H1 (cell line): ENCODE results near the gene PITPNB. TPM values are rescaled to one million over a fixed set of nuclear protein-coding genes. Genes with fewer than 3 reads are reported as not detected.

Experiments used
- CTCF ChIA-PET: fragments of 300-600 bp; sonication (Branson Sonifier 250); formaldehyde crosslinking; loops from one replicate; lab custom pipeline; 2021; ENCODE audit not compliant: partially characterized antibody; lab: Charles Lee
- POLR2A ChIA-PET: fragments of 300-600 bp; sonication (Branson Sonifier 250); formaldehyde crosslinking; loops from one replicate; lab custom pipeline; 2021; ENCODE audit warnings: inconsistent platforms; ENCODE audit not compliant: partially characterized antibody; lab: Charles Lee
- DNase-seq, 2 experiments: peaks; one replicate each; pipeline versions ENCODE4 v3.0.0 to v3.0.0-alpha.2; 2010 to 2022; ENCODE audit warnings: low spot score in 2 of 2, low read depth in 1 of 2, mixed read lengths in 1 of 2
- FAIRE-seq: peaks from 2 replicates; lab custom pipeline; 2011; peaks lifted over from hg19 to GRCh38; lab: Jason Lieb, UNC
- H2AFZ ChIP-seq: 2 replicates; pipeline ENCODE4 v1.8.1; 2012; ENCODE audit warnings: low read length, inconsistent platforms
- H2AK5ac ChIP-seq: 2 replicates; pipeline ENCODE4 v1.6.1; 2013; ENCODE audit warnings: low read depth, low read length
- H2BK120ac ChIP-seq: replicated peaks from 2 replicates; pipeline ENCODE3; 2013; ENCODE audit warnings: low read depth, low read length, inconsistent platforms
- H2BK12ac ChIP-seq: 2 replicates; pipeline ENCODE4 v1.6.1; 2013; ENCODE audit warnings: low read depth, low read length
- H2BK15ac ChIP-seq: 2 replicates; pipeline ENCODE4 v1.6.1; 2013; ENCODE audit warnings: low read length
- H2BK20ac ChIP-seq: 2 replicates; pipeline ENCODE4 v1.6.1; 2013; ENCODE audit warnings: low read length
- H2BK5ac ChIP-seq: 2 replicates; pipeline ENCODE4 v1.6.1; 2013; ENCODE audit warnings: low read depth, low read length
- H3K14ac ChIP-seq: 2 replicates; pipeline ENCODE4 v1.6.1; 2013; ENCODE audit warnings: inconsistent platforms; ENCODE audit not compliant: insufficient read length
- H3K18ac ChIP-seq: 2 replicates; pipeline ENCODE4 v1.6.1; 2013; ENCODE audit warnings: low read length; ENCODE audit errors: extremely low read depth
- H3K23ac ChIP-seq: 2 replicates; pipeline ENCODE4 v1.6.1; 2013; ENCODE audit warnings: inconsistent platforms; ENCODE audit not compliant: insufficient read length
- H3K23me2 ChIP-seq: 2 replicates; pipeline ENCODE4 v1.6.1; 2013; ENCODE audit warnings: low read depth, low read length
- H3K27ac ChIP-seq: 2 replicates; pipeline ENCODE4 v1.6.1; 2011; ENCODE audit warnings: low read depth, low read length, inconsistent platforms
- H3K27me3 ChIP-seq, 4 experiments: replicated peaks in 1 of 4; 1 replicate in 1 of 4; 2 replicates in 3 of 4; pipeline versions ENCODE4 v1.6.1 to v1.8.1; 2011 to 2013; ENCODE audit warnings: low read length in 3 of 4, mild to moderate bottlenecking in 3 of 4, inconsistent platforms in 2 of 4, mixed read lengths in 2 of 4, moderate library complexity in 1 of 4; ENCODE audit not compliant: control insufficient read depth in 3 of 4, insufficient read depth in 3 of 4; ENCODE audit errors: extremely low read depth in 1 of 4
- H3K36me3 ChIP-seq, 4 experiments: 2 replicates each; pipeline versions ENCODE4 v1.6.1 to v1.8.1; 2011 to 2013; ENCODE audit warnings: mild to moderate bottlenecking in 4 of 4, low read length in 3 of 4, moderate library complexity in 2 of 4, control low read depth in 1 of 4, inconsistent platforms in 1 of 4; ENCODE audit not compliant: insufficient read depth in 4 of 4, control insufficient read depth in 2 of 4
- H3K4ac ChIP-seq: replicated peaks from 2 replicates; pipeline ENCODE3; 2013; ENCODE audit warnings: low read length, low read depth, mixed read lengths, inconsistent platforms; ENCODE audit not compliant: insufficient read length
- H3K4me1 ChIP-seq, 4 experiments: replicated peaks in 1 of 4; 1 replicate in 1 of 4; 2 replicates in 3 of 4; pipeline versions ENCODE4 v1.6.1 to v1.8.1; 2011 to 2013; ENCODE audit warnings: low read length in 3 of 4, inconsistent platforms in 2 of 4, mixed read lengths in 1 of 4; ENCODE audit not compliant: insufficient read depth in 4 of 4, control insufficient read depth in 3 of 4
- H3K4me2 ChIP-seq, 2 experiments: 2 replicates each; pipeline versions ENCODE4 v1.6.1 to v1.8.1; 2011 to 2013; ENCODE audit warnings: low read depth in 2 of 2, low read length in 2 of 2, control low read depth in 1 of 2, inconsistent platforms in 1 of 2, mild to moderate bottlenecking in 1 of 2; ENCODE audit not compliant: insufficient read depth in 1 of 2
- H3K4me3 ChIP-seq, 4 experiments: fragments of 200-600, 300-600 bp in 1 of 4; sonication (generic), shearing (Covaris generic), sonication (Bioruptor Twin) in 1 of 4; 2 replicates each; pipeline versions ENCODE4 v1.5.1 to v1.8.1; 2011 to 2016; ENCODE audit warnings: low read length in 4 of 4, low read depth in 3 of 4, control low read depth in 2 of 4, inconsistent platforms in 2 of 4, mild to moderate bottlenecking in 2 of 4, mixed read lengths in 1 of 4, moderate library complexity in 1 of 4; ENCODE audit not compliant: insufficient read depth in 2 of 4; ENCODE audit errors: extremely low read depth in 1 of 4
- H3K56ac ChIP-seq: replicated peaks from 2 replicates; pipeline ENCODE3; 2013; ENCODE audit warnings: low read depth, mild to moderate bottlenecking, mixed read lengths, low read length, inconsistent platforms; ENCODE audit not compliant: insufficient read length
- H3K79me1 ChIP-seq: 2 replicates; pipeline ENCODE4 v1.6.1; 2013; ENCODE audit warnings: low read depth, low read length, control low read depth
- H3K79me2 ChIP-seq, 2 experiments: 2 replicates each; pipeline versions ENCODE4 v1.6.1 to v1.8.1; 2012 to 2013; ENCODE audit warnings: low read length in 2 of 2, mild to moderate bottlenecking in 2 of 2, inconsistent platforms in 1 of 2; ENCODE audit not compliant: insufficient read depth in 2 of 2, control insufficient read depth in 1 of 2
- H3K9ac ChIP-seq, 4 experiments: replicated peaks in 1 of 4; 1 replicate in 1 of 4; 2 replicates in 3 of 4; pipeline versions ENCODE4 v1.6.1 to v1.8.1; 2011 to 2013; ENCODE audit warnings: low read depth in 3 of 4, low read length in 3 of 4, control low read depth in 2 of 4, mild to moderate bottlenecking in 2 of 4, moderate library complexity in 2 of 4, inconsistent platforms in 1 of 4; ENCODE audit errors: extremely low read depth in 1 of 4
- H3K9me3 ChIP-seq, 2 experiments: 2 replicates each; pipeline versions ENCODE4 v1.6.1 to v1.8.1; 2012 to 2013; ENCODE audit warnings: mild to moderate bottlenecking in 2 of 2, moderate library complexity in 2 of 2, control low read depth in 1 of 2, inconsistent platforms in 1 of 2, low read depth in 1 of 2, low read length in 1 of 2, mixed read lengths in 1 of 2; ENCODE audit not compliant: insufficient read depth in 2 of 2
- H4K20me1 ChIP-seq, 2 experiments: replicated peaks in 1 of 2; 2 replicates each; pipeline versions ENCODE3 to v1.8.1; 2011 to 2013; ENCODE audit warnings: inconsistent platforms in 2 of 2, low read length in 2 of 2, mild to moderate bottlenecking in 1 of 2; ENCODE audit not compliant: insufficient read depth in 2 of 2, control insufficient read depth in 1 of 2
- H4K5ac ChIP-seq: 2 replicates; pipeline ENCODE4 v1.6.1; 2013; ENCODE audit warnings: low read length, low read depth, mixed read lengths, inconsistent platforms; ENCODE audit not compliant: insufficient read length
- H4K8ac ChIP-seq: 2 replicates; pipeline ENCODE4 v1.8.0; 2013; ENCODE audit warnings: mild to moderate bottlenecking, moderate library complexity, low read length, inconsistent platforms; ENCODE audit not compliant: insufficient read depth; ENCODE audit errors: extremely low read depth
- H4K91ac ChIP-seq: replicated peaks from 2 replicates; pipeline ENCODE3; 2013; ENCODE audit warnings: low read length, mixed read lengths, inconsistent platforms; ENCODE audit not compliant: insufficient read length
- SRF ChIP-seq: IDR thresholded peaks from 2 replicates; pipeline ENCODE4 v1.6.1; 2011; ENCODE audit warnings: mild to moderate bottlenecking, low read depth, low read length, moderate library complexity
- WGBS, 2 experiments: shearing (Covaris generic) in 1 of 2; methylation state at CpG; one replicate each; pipeline versions ENCODE4 v1.1.6 to v1.1.7; 2013 to 2015; ENCODE audit warnings: low lambda C conversion rate in 2 of 2, mixed read lengths in 2 of 2, inconsistent platforms in 1 of 2, low coverage in 1 of 2, missing lambda C conversion rate in 1 of 2; ENCODE audit not compliant: insufficient replicate concordance in 2 of 2, insufficient coverage in 1 of 2, insufficient read length in 1 of 2; ENCODE audit errors: extremely low coverage in 1 of 2, missing lambda C conversion rate in 1 of 2; 5-methylcytosine and 5-hydroxymethylcytosine counted together
- polyA plus RNA-seq, 7 experiments: library from polyadenylated mRNA; depleted of rRNA in 3 of 7; stranded (reverse) in 5 of 7; unstranded in 2 of 7; fragments of >200 nt in 5 of 7; fragments of 200-250 nt in 2 of 7; gene quantifications; 1 replicate in 5 of 7; 2 replicates in 1 of 7; 4 replicates in 1 of 7; pipeline versions ENCODE4 v1.2.1 to v1.2.3, GENCODE V29; 2011 to 2013; ENCODE audit warnings: missing spikeins in 2 of 7, mixed read lengths in 2 of 7
- total RNA-seq: library from RNA; stranded (reverse); fragmentation: NEBNext Ultra II Directional; extraction: Animal tissue kit (Norgen Biotek cat#: 25700); gene quantifications from 2 replicates; pipeline ENCODE4 v1.2.1, GENCODE V29; 2021

PITPNB gene
- total and polyA plus RNA-seq, 2 of the 8 experiments (the other 6 are each of a cell fraction or from before 2014, with no cell fraction given) = 24.6 to 89.3 TPM

DNA sequence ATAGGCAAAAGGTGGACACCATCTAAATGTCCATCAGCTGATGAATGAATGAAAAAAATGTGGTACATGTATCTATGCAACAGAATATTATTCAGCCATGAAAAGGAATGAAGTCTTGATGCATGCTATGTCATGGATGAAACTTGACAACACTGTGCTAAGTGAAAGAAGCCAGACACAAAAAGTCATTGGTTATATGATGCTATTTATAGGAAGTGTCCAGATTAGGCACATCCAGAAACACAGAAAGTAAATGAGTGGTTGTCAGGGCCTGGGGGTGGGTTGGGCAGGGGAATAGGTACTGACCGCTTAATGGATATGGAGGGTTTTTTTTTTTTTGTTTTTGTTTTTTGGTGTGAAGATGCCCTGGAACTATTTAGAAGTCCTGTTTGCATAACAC is 95.8 kb downstream of the PITPNB start:
- no peaks in the 10 kb centered on the region for H3K27me3 ChIP-seq
- no peak overlapping the region for H3K4ac ChIP-seq
- H2AFZ ChIP-seq = no peak overlapping the region
- FAIRE-seq = no peak
- no peak overlapping the region for H2BK5ac ChIP-seq
- H3K23me2 ChIP-seq = no peaks in the 10 kb centered on the region
- H2BK120ac ChIP-seq = no peak overlapping the region
- H3K79me1 ChIP-seq = no peaks in the 10 kb centered on the region
- no peak overlapping the region for H3K4me2 ChIP-seq
- CTCF ChIA-PET = interaction anchor here (0.6 to 1.0 kb wide), 2 partner anchors 404 to 1154 kb away, joined by 3 read pairs; no protein-coding TSS in a partner anchor
- POLR2A ChIA-PET = no interaction called here
- H3K9me3 ChIP-seq = no peaks in the 10 kb centered on the region
- no peaks in the 10 kb centered on the region for H3K79me2 ChIP-seq
- H3K14ac ChIP-seq = no peak overlapping the region
- H3K36me3 ChIP-seq = no peaks in the 10 kb centered on the region
- no peak overlapping the region for H3K9ac ChIP-seq
- H3K23ac ChIP-seq = no peak overlapping the region
- H4K8ac ChIP-seq = no peak overlapping the region
- WGBS, 2 experiments = no CpG with 5 or more reads among the region's 1 CpG
- H2BK15ac ChIP-seq = no peak overlapping the region
- no peak overlapping the region for H4K91ac ChIP-seq
- H3K18ac ChIP-seq = no peak overlapping the region
- TF ChIP-seq SRF = no peak
- TF ChIP-seq, all 59 proteins: peak for 0
- Histone ChIP-seq H3K27ac (no peak overlapping the region), H3K4me3 (no peak overlapping the region), H4K5ac (no peak overlapping the region), H4K20me1 (no peaks in the 10 kb centered on the region), H3K56ac (no peak overlapping the region), H3K4me1 (peaks cover 0 to 6% (median 0%) of the 10 kb centered on the region in 4 experiments; a peak in 2 of 7 replicates), H2AK5ac (no peak overlapping the region), H2BK20ac (no peak overlapping the region), H2BK12ac (no peak overlapping the region)
- DNase-seq = no peak
